SHP77 treated with DMSO at 0.1 percent for 48 hours (cell line): ENCODE data around the gene PRKAR2B.
"Not testable (repeated sequence)": the region's sequence is repeated elsewhere in the genome, so short reads cannot be mapped to it uniquely, and the experiment has no call there.

Source experiments
- DNase-seq: peaks from one replicate; lab custom pipeline; 2025; lab: John Stamatoyannopoulos, UW

Gene PRKAR2B

GRCh38 chr7:107078517-107078966, 34.0 kb downstream of the PRKAR2B start:
- no peak for DNase-seq

GRCh38 chr7:107079212-107079940, 34.9 kb downstream of the PRKAR2B start:
- no peak for DNase-seq

GRCh38 chr7:107080099-107080505, 35.6 kb downstream of the PRKAR2B start:
- DNase-seq = no peak

- DNase-seq = no peak
Measured at GRCh38 chr7:107080533-107080932, 36.0 kb downstream of the PRKAR2B start.

GRCh38 chr7:107085180-107085579, 40.7 kb downstream of the PRKAR2B start:
- no peak for DNase-seq

GRCh38 chr7:107089627-107090026, 45.1 kb downstream of the PRKAR2B start:
- DNase-seq = no peak

GRCh38 chr7:107090457-107090856, 46.0 kb downstream of the PRKAR2B start:
- DNase-seq = no peak

GRCh38 chr7:107091306-107091705, 46.8 kb downstream of the PRKAR2B start:
- no peak for DNase-seq

GRCh38 chr7:107093671-107094070, 49.2 kb downstream of the PRKAR2B start:
- not testable (repeated sequence) for DNase-seq

GRCh38 chr7:107099154-107099553, 54.6 kb downstream of the PRKAR2B start:
- DNase-seq = not testable (repeated sequence)

- DNase-seq = no peak
Measured at GRCh38 chr7:107100824-107101223, 56.3 kb downstream of the PRKAR2B start.

- no peak for DNase-seq
Measured at GRCh38 chr7:107103369-107103768, 58.9 kb downstream of the PRKAR2B start.

- DNase-seq = no peak
Measured at GRCh38 chr7:107104801-107105200, 60.3 kb downstream of the PRKAR2B start.

- DNase-seq = no peak
Measured at GRCh38 chr7:107105591-107106245, 61.2 kb downstream of the PRKAR2B start.

GRCh38 chr7:107108793-107109371, 64.4 kb downstream of the PRKAR2B start:
- no peak for DNase-seq

- no peak for DNase-seq
Measured at GRCh38 chr7:107109955-107110354, 65.5 kb downstream of the PRKAR2B start.

GRCh38 chr7:107111196-107111595, 66.7 kb downstream of the PRKAR2B start:
- no peak for DNase-seq

- DNase-seq = no peak
Measured at GRCh38 chr7:107113866-107114265, 69.4 kb downstream of the PRKAR2B start.

GRCh38 chr7:107115114-107115513, 70.6 kb downstream of the PRKAR2B start:
- DNase-seq = no peak

GRCh38 chr7:107115762-107116540, 71.4 kb downstream of the PRKAR2B start:
- DNase-seq = no peak

- no peak for DNase-seq
Measured at GRCh38 chr7:107118109-107118900, 73.8 kb downstream of the PRKAR2B start.
